K562 (cell line): ENCODE results near the gene GABRD.

ENCODE experiments used
- CEBPB ChIP-seq: fragments of 450-650 bp; IDR thresholded peaks from 2 replicates; pipeline ENCODE4 v1.6.1; 2016; ENCODE audit warnings: missing genetic modification characterization, missing compliant biosample characterization
- CTCF ChIP-seq, 3 experiments: IDR thresholded peaks in 2 of 3; conservative IDR thresholded peaks in 1 of 3; 2 replicates each; pipeline ENCODE4 v1.5.1; 2011 to 2012; ENCODE audit warnings: low read length in 3 of 3, mild to moderate bottlenecking in 3 of 3, control low read depth in 2 of 3, improper control_type of control experiment in 1 of 3, inconsistent platforms in 1 of 3, low read depth in 1 of 3, mixed read lengths in 1 of 3, moderate library complexity in 1 of 3; ENCODE audit not compliant: insufficient read depth in 2 of 3
- ETS1 ChIP-seq: conservative IDR thresholded peaks from 2 replicates; pipeline ENCODE4 v1.6.1; 2011; ENCODE audit warnings: low read depth, mild to moderate bottlenecking, low read length; ENCODE audit not compliant: control insufficient read depth
- HCFC1 ChIP-seq: IDR thresholded peaks from 2 replicates; pipeline ENCODE4 v1.6.1; 2012; ENCODE audit warnings: low read depth, low read length, improper control_type of control experiment
- NFRKB ChIP-seq: fragments of 450-650 bp; IDR thresholded peaks from 2 replicates; pipeline ENCODE4 v1.6.1; 2016; ENCODE audit warnings: low read depth
- POLR2AphosphoS5 ChIP-seq: IDR thresholded peaks from 2 replicates; pipeline ENCODE4 v1.6.1; 2011; ENCODE audit warnings: mild to moderate bottlenecking, low read depth, low read length, moderate library complexity; ENCODE audit not compliant: control insufficient read depth, insufficient read depth
- TCF15 ChIP-seq: fragments of 250-450 bp; sonication (Bioruptor Pico); IDR thresholded peaks from 2 replicates; pipeline ENCODE4 v1.8.0; 2022; ENCODE audit warnings: moderate library complexity, mild to moderate bottlenecking, inconsistent platforms
- USF2 ChIP-seq: sonication (generic); formaldehyde crosslinking; IDR thresholded peaks from 2 replicates; pipeline ENCODE4 v1.5.0; 2020; ENCODE audit warnings: missing genetic modification reagents
- ZFX ChIP-seq: sonication (generic); formaldehyde crosslinking; IDR thresholded peaks from 2 replicates; pipeline ENCODE4 v1.8.0; 2022; ENCODE audit warnings: mild to moderate bottlenecking, missing genetic modification reagents, moderate library complexity
- ZNF830 ChIP-seq: fragments of 250-450 bp; sonication (Bioruptor Pico); IDR thresholded peaks from 2 replicates; pipeline ENCODE4 v1.5.0; 2021; ENCODE audit warnings: mild to moderate bottlenecking

GRCh38 chr1:2036287-2036686 is 17.1 kb downstream of the GABRD start:
- TF ChIP-seq HCFC1, result no peak
- TF ChIP-seq ETS1, result no peak
- TF ChIP-seq NFRKB, result no peak
- no peak for TF ChIP-seq ZFX (CRISPR knock-in tag)
- TF ChIP-seq CTCF (IDR thresholded peaks at IDR 0.05 in 2 of 3, conservative IDR thresholded peaks at IDR 0.05 in 1 of 3; ENCODE audit: insufficient read depth in 2 of 3, low read depth in 1 of 3, low read length in 3 of 3), result no peak
- TF ChIP-seq CEBPB, result no peak
- TF ChIP-seq ZNF830 (CRISPR knock-in tag), result no peak
- no peak for TF ChIP-seq POLR2AphosphoS5
- TF ChIP-seq TCF15, result no peak
- no peak for TF ChIP-seq USF2 (CRISPR knock-in tag)
